AG04450 (cell line): ENCODE results near the gene NFKB2. TPM values are rescaled to one million over a fixed set of nuclear protein-coding genes. Genes with fewer than 3 reads are reported as not detected.

Experiments
- CTCF ChIA-PET: fragments of 300-600, 350-600 bp; formaldehyde crosslinking; extraction: SDS; loops from one replicate; lab custom pipeline; 2022; ENCODE audit warnings: antibody characterized with exemption, inconsistent platforms; lab: Charles Lee
- POLR2A ChIA-PET: fragments of 350-600 bp; formaldehyde crosslinking; extraction: SDS; loops from one replicate; lab custom pipeline; 2021; ENCODE audit warnings: antibody characterized with exemption, inconsistent platforms; lab: Yijun Ruan, JAX
- DNase-seq: peaks from one replicate; pipeline ENCODE4 v3.0.0-alpha.2; 2011; ENCODE audit warnings: low read depth, low spot score
- H3K27ac ChIP-seq: one replicate; pipeline ENCODE4 v1.5.1; 2012; ENCODE audit warnings: low read depth, low read length, control low read depth
- H3K27me3 ChIP-seq: one replicate; pipeline ENCODE4 v1.6.0; 2012; ENCODE audit warnings: low read length; ENCODE audit not compliant: control insufficient read depth, insufficient read depth
- H3K4me3 ChIP-seq: 2 replicates; pipeline ENCODE4 v1.5.1; 2011; ENCODE audit warnings: mild to moderate bottlenecking, low read depth, low read length, control low read depth
- H3K9me3 ChIP-seq: 2 replicates; pipeline ENCODE4 v1.5.1; 2012; ENCODE audit warnings: low read length; ENCODE audit not compliant: control insufficient read depth, insufficient read depth
- CTCF ChIP-seq: IDR thresholded peaks from 2 replicates; pipeline ENCODE4 v1.5.1; 2011; ENCODE audit warnings: low read depth, low read length, control low read depth, inconsistent platforms
- polyA plus RNA-seq: library from polyadenylated mRNA; depleted of rRNA; stranded (reverse); fragments of >200 nt; gene quantifications from 2 replicates; pipeline ENCODE4 v1.2.3, GENCODE V29; 2011

The NFKB2 gene
- polyA plus RNA-seq, 1 experiment: 26.1 TPM

- POLR2A ChIA-PET: no interaction called here
- H3K27me3 ChIP-seq: peaks cover 66% of the 10 kb centered on the region
Measured at GRCh38 chr10:102414749-102415148, 19.2 kb downstream of the NFKB2 start.

GRCh38 chr10:102416283-102416682 is 20.8 kb downstream of the NFKB2 start:
- Histone ChIP-seq H3K27ac (no peak overlapping the region), H3K4me3 (no peak overlapping the region), H3K9me3 (no peaks in the 10 kb centered on the region; the same call in 1 of the 2 replicates), H3K27me3 (peaks cover 60% of the 10 kb centered on the region)
- ChIA-PET CTCF (no interaction called here), POLR2A (interaction anchor here (0.5 kb wide), 1 partner anchor 17 kb away, joined by 4 read pairs; no protein-coding TSS in a partner anchor)
- no peak for TF ChIP-seq CTCF
- DNase-seq: no peak

More at GRCh38 chr10:102414749-102415148, 19.2 kb downstream of the NFKB2 start:
- Histone ChIP-seq H3K27ac (no peak overlapping the region), H3K9me3 (no peaks in the 10 kb centered on the region; the same call in 1 of the 2 replicates), H3K4me3 (no peak overlapping the region)
- CTCF ChIA-PET: interaction anchor here (1.2 to 1.7 kb wide), 2 partner anchors 185 to 244 kb away, joined by 3 to 4 read pairs; no protein-coding TSS in a partner anchor
- no peak for DNase-seq
- TF ChIP-seq CTCF: no peak

- peaks cover 56% of the 10 kb centered on the region for H3K27me3 ChIP-seq
- ChIA-PET CTCF (no interaction called here), POLR2A (interaction anchor here (0.5 kb wide), 1 partner anchor 16 kb away, joined by 4 read pairs; no protein-coding TSS in a partner anchor)
- H3K9me3 ChIP-seq: no peaks in the 10 kb centered on the region; the same call in 1 of the 2 replicates
- no peak overlapping the region for H3K4me3 ChIP-seq
- DNase-seq: no peak
- no peak overlapping the region for H3K27ac ChIP-seq
- TF ChIP-seq CTCF: no peak
Measured at GRCh38 chr10:102416695-102417094, 21.2 kb downstream of the NFKB2 start.

- H3K27me3 ChIP-seq: peaks cover 38% of the 10 kb centered on the region
- ChIA-PET POLR2A (no interaction called here), CTCF (no interaction called here)
- TF ChIP-seq CTCF: no peak
- no peaks in the 10 kb centered on the region; the same call in 1 of the 2 replicates for H3K9me3 ChIP-seq
- no peak within 1 kb of the TSS for H3K27ac ChIP-seq
- H3K4me3 ChIP-seq: peak within 1 kb of the TSS; percentile 92
- no peak for DNase-seq
Measured at GRCh38 chr10:102418622-102419268, 23.2 kb downstream of the NFKB2 start, which contains the start of gene PSD. Gene PSD, minus strand, starts transcription at chr10:102418785. Its CDS starts 1,747 bp downstream, at chr10:102417038.
